Measurements from ENCODE around the gene SH3RF3. TPM values are rescaled to one million over a fixed set of nuclear protein-coding genes. Genes with fewer than 3 reads are reported as not detected.
A peak's percentile ranks its signal among the peaks of the same experiment; 100 is the strongest.

SH3RF3 gene
- total RNA-seq, 2 donors from 2014 or later = 1.4 to 17.0 TPM

DNA sequence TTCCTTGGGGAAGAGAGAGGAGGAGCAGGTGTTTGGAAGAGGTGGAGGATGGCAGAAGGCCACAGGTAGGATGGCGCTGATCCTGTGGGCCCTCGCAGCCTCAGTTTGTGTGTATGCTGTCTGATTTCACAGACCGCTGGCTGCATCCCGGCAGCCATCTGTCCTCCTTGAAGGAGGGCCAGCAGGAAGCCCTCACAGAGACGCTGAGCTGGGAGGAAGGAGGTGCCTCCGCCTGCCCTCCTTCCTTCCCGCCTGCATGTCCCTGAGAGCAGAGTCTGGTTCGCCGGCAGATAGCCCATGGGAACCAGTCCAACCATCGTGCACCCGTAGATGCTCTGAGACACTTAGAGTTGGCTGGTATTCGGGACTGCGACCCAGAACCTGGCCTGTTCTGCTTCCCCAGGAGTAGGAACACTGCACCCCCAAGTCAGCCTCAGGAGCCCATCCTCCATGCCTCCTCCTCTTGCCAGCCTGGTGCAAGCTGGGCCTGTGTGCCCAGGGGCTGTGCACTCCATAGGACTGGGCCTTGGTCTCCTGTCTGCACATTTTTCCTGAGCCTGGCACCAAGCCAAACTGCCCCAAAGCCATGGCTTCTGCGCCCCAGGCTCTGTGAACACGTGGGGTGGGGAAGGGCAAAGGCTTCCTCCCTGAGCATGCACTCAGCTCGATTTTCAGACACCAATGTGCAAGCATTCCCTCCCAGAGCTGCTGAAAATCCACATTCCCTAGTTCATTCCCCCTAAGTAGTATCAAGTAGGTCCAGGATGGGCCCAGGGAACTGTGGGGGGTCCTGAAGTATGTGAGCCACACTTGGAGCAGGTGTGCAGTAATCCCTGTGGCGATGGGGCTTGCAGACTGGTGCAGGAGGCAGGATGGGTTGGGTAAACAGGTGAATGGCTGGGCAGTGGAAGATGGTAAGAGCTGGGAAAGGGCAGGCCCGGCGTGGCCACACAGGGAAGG is 369.2 kb downstream of the SH3RF3 start:
- intact Hi-C loops (cut with DNase I) = loop anchor here (10.0 kb wide), 1 partner anchor 573 kb away; no protein-coding TSS in a partner anchor
- 60% methylated on average over 19 of the region's 19 CpGs for WGBS
- Histone ChIP-seq H3K4me3 (no peak overlapping the region), H3K36me3 (no peaks in the 10 kb centered on the region), H3K9me3 (no peaks in the 10 kb centered on the region), H3K27ac (no peak overlapping the region), H3K27me3 (replicated peaks; ENCODE audit: insufficient read depth) (no peaks in the 10 kb centered on the region), H3K4me1 (replicated peaks) (peaks cover 12% of the 10 kb centered on the region)
- DNase-seq (ENCODE audit: low spot score) = no peak
- TF ChIP-seq, protein P1, sequence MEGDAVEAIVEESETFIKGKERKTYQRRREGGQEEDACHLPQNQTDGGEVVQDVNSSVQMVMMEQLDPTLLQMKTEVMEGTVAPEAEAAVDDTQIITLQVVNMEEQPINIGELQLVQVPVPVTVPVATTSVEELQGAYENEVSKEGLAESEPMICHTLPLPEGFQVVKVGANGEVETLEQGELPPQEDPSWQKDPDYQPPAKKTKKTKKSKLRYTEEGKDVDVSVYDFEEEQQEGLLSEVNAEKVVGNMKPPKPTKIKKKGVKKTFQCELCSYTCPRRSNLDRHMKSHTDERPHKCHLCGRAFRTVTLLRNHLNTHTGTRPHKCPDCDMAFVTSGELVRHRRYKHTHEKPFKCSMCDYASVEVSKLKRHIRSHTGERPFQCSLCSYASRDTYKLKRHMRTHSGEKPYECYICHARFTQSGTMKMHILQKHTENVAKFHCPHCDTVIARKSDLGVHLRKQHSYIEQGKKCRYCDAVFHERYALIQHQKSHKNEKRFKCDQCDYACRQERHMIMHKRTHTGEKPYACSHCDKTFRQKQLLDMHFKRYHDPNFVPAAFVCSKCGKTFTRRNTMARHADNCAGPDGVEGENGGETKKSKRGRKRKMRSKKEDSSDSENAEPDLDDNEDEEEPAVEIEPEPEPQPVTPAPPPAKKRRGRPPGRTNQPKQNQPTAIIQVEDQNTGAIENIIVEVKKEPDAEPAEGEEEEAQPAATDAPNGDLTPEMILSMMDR (IDR thresholded peaks at IDR 0.05) = no peak
- TF ChIP-seq POLR2A (IDR thresholded peaks at IDR 0.05) (no peak), POLR2AphosphoS5 (IDR thresholded peaks at IDR 0.05) (no peak)

DNA sequence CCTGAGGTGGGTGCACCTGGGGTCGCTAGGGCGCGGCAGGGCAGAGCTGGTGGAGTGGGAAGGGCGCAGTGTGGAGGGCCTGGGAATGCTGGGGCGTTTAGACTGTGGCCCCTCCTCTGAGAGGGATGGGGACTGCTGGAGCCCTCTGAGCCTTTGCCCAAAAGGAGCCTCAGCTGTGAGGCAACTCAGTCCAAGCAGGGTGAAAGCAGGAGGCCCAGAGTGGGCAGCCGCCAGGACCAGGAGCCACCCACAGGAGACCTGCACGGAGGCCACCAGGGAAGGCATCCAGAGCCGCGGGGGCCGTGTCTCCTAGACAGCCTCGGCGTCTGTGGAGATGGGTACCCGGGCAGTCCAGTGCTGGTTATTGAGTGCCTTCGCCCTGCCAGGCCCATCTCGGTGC is 369.9 kb downstream of the SH3RF3 start:
- no peaks in the 10 kb centered on the region for H3K36me3 ChIP-seq
- peak overlapping the region; percentile 46 to 69 for H3K27ac ChIP-seq
- intact Hi-C loops (cut with DNase I) = loop anchor here (10.0 kb wide), 1 partner anchor 574 kb away; no protein-coding TSS in a partner anchor
- H3K9me3 ChIP-seq = no peaks in the 10 kb centered on the region
- no peak for DNase-seq (ENCODE audit: low spot score)
- H3K4me1 ChIP-seq (replicated peaks) = peaks cover 12% of the 10 kb centered on the region
- TF ChIP-seq, protein P1 (IDR thresholded peaks at IDR 0.05) = no peak
- TF ChIP-seq POLR2AphosphoS5 (IDR thresholded peaks at IDR 0.05) (no peak), POLR2A (IDR thresholded peaks at IDR 0.05) (no peak)
- H3K4me3 ChIP-seq = no peak overlapping the region
- H3K27me3 ChIP-seq (replicated peaks; ENCODE audit: insufficient read depth) = no peaks in the 10 kb centered on the region
- 92% methylated on average over 15 of the region's 15 CpGs for WGBS

DNA sequence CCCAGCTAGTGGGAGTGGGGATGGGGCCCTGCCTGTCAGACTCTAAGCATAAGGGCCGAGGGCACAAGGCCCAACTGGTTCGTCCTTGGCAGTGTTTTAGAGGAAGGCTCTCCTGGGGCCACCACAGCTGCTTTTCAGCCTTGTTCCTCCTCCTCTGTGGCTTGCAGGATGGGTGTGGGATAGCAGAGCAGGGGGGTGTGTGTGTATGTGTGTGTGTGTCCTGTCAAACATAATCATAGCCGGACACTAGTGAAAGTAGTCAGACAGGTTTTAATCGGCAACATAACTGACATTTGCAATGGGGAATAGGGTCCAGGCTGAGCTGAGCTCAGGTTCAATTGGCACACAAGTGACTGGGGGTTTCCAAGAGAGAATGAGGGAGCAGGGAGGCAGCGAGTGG is 370.6 kb downstream of the SH3RF3 start:
- peak; percentile 72 for TF ChIP-seq POLR2AphosphoS5 (IDR thresholded peaks at IDR 0.05)
- TF ChIP-seq, protein P1 (IDR thresholded peaks at IDR 0.05) = no peak
- DNase-seq (ENCODE audit: low spot score) = peak; percentile 58
- Histone ChIP-seq H3K9me3 (no peaks in the 10 kb centered on the region), H3K27me3 (replicated peaks; ENCODE audit: insufficient read depth) (no peaks in the 10 kb centered on the region), H3K36me3 (no peaks in the 10 kb centered on the region), H3K4me1 (replicated peaks) (peaks cover 12% of the 10 kb centered on the region), H3K4me3 (no peak overlapping the region), H3K27ac (peak overlapping the region; percentile 61 to 69)
- 36% methylated on average over 5 of the region's 5 CpGs for WGBS
- intact Hi-C loops (cut with DNase I) = loop anchor here (10.0 kb wide), 1 partner anchor 575 kb away; no protein-coding TSS in a partner anchor

DNA sequence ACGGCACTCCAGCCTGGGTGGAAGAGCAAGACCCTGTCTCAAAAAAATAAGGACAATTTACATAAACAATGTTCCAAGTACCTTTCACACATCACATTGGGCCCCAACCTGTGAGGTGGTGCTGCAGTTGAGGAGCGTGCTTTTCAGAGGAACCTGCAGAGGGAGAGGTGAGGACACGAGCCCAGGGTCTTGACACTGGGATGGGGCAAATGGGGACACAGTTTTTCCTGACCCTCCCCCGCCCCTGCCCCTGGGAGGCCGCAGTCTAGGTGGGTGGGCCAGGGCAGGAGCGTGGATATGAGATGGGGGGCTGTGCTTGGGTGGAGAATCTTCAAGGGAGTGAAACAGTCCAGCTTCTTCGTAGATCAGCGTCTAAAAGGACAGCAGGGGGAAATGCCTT is 371.9 kb downstream of the SH3RF3 start:
- intact Hi-C loops (cut with DNase I) = no loop called here
- TF ChIP-seq POLR2AphosphoS5 (IDR thresholded peaks at IDR 0.05) (no peak), POLR2A (IDR thresholded peaks at IDR 0.05) (no peak)
- TF ChIP-seq, protein P1 (IDR thresholded peaks at IDR 0.05) = no peak
- DNase-seq (ENCODE audit: low spot score) = no peak
- WGBS = 95% methylated on average over 8 of the region's 8 CpGs
- no peak overlapping the region for H3K4me3 ChIP-seq
- H3K36me3 ChIP-seq = no peaks in the 10 kb centered on the region
- H3K4me1 ChIP-seq (replicated peaks) = peaks cover 12% of the 10 kb centered on the region
- no peak overlapping the region for H3K27ac ChIP-seq
- H3K9me3 ChIP-seq = no peaks in the 10 kb centered on the region
- no peaks in the 10 kb centered on the region for H3K27me3 ChIP-seq (replicated peaks; ENCODE audit: insufficient read depth)
